ENCODE data around the gene DAB1. TPM values are rescaled to one million over a fixed set of nuclear protein-coding genes. Genes with fewer than 3 reads are reported as not detected.

Gene DAB1
- total RNA-seq, 6 donors from 2014 or later: 0.15 to 0.20 TPM; not detected in 4

DNA sequence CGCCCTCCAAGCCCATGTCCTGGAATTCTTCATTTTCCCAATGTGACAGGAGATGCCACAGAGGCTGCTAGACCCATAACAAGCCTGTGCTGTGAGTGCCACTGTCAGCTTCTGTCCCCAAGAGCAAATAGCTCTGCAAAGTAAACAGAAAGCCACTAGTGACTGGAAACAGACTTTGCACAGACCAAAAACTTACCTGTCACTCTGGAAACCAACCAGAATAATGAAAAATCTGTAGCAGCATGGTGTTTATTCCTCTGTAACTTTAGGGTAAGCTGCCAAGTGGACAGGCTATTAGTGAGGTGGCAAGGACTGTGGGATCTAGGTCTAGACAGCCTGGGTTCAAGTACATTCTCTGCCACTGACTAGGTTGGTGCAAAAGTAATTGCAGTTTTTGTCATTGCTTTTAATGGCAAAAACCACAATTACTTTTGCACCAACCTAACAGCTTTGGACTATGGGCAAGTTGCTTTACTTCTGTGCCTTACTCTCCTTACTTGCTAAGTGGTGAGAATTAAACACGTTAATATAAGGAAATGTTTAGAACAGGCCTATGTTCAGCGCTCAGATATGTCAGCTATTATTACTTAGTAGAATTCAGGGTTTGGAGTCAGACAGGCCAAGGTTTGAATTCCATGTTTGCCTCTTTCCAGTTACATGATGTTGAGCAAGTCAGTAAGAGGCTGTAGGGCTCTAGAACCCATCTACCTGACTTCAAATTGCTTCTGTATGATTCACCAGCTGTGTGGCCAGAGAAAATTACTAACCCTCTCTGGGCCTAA, 457.8 kb downstream of the DAB1 start, which contains the start of gene C8B:
Gene C8B (minus strand): TSS at position 100 of the 782 bp plus-strand sequence. CDS start 67 bp downstream, at position 33.
- Histone ChIP-seq H3K4me3 (no peak within 1 kb of the TSS), H3K9me3 (no peaks in the 10 kb centered on the region), H3K36me3 (no peaks in the 10 kb centered on the region), H3K27ac (no peak within 1 kb of the TSS), H3K4me1 (no peaks in the 10 kb centered on the region), H3K27me3 (no peaks in the 10 kb centered on the region)
- ATAC-seq (ENCODE audit: low FRiP score in 2 of 2) (no peak), DNase-seq (no peak)
- 78 to 92% methylated on average over 3 of the region's 3 CpGs for WGBS, 2 donors
- TF ChIP-seq, protein P1, sequence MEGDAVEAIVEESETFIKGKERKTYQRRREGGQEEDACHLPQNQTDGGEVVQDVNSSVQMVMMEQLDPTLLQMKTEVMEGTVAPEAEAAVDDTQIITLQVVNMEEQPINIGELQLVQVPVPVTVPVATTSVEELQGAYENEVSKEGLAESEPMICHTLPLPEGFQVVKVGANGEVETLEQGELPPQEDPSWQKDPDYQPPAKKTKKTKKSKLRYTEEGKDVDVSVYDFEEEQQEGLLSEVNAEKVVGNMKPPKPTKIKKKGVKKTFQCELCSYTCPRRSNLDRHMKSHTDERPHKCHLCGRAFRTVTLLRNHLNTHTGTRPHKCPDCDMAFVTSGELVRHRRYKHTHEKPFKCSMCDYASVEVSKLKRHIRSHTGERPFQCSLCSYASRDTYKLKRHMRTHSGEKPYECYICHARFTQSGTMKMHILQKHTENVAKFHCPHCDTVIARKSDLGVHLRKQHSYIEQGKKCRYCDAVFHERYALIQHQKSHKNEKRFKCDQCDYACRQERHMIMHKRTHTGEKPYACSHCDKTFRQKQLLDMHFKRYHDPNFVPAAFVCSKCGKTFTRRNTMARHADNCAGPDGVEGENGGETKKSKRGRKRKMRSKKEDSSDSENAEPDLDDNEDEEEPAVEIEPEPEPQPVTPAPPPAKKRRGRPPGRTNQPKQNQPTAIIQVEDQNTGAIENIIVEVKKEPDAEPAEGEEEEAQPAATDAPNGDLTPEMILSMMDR (IDR thresholded peaks at IDR 0.05): no peak
- TF ChIP-seq POLR2AphosphoS5 (IDR thresholded peaks at IDR 0.05) (no peak), POLR2A (IDR thresholded peaks at IDR 0.05) (no peak), EP300 (IDR thresholded peaks at IDR 0.05) (no peak)

DNA sequence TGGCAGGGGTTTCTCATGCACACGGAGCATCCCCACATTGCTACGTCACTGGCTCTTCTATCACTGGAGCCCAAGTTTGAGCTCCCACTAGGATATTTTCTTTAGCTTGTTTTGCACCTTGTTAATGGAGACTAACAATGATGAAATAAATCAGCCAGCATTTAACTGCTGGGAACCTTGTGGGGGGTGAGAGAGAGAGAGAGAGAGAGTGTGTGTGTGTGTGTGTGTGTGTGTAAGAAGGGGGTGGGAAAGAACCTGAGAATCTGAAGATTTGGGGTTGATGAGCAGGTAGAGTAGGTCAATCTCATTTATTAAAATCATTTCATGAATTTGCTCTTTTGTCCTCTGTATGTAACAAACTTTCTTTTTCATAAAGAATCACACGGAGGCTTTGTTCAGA, 458.7 kb downstream of the DAB1 start:
- Histone ChIP-seq H3K4me3 (no peak overlapping the region), H3K36me3 (no peaks in the 10 kb centered on the region), H3K27me3 (no peaks in the 10 kb centered on the region), H3K9me3 (no peaks in the 10 kb centered on the region), H3K4me1 (no peaks in the 10 kb centered on the region), H3K27ac (no peak overlapping the region)
- 75 to 88% methylated on average over 3 of the region's 3 CpGs for WGBS, 2 donors
- DNase-seq (no peak), ATAC-seq (ENCODE audit: low FRiP score in 2 of 2) (no peak)
- TF ChIP-seq POLR2A (IDR thresholded peaks at IDR 0.05): no peak

DNA sequence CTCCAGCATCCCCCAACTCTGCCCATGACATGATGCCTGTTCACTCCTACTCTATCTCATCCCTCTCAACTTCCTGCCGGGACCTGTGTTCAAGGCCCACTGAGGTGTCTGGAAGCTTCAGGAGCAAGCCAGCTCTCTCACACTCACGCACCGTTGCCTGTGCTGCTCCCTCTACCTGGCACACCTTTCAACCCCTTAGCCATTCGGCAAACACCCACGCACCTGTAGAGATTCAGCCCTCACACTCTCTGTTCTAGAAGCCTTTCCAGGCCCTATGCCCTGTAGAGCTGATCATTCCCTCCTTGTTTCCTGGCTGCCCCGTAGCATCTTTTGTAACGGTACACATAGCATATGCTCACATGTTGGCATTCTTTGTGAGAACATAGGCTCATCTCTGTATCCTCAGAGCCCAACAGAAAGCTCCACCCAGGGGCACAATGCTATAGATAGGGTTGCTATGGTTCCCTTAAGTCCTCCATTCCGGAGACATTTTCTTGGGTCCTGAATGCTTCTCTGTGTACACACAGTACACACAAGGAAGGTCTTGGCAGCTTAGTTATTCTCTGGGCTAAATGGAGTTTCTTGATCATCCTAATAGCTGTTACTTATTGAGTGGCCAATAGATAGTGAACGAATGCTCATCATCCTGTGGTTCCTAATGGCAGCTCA, 459.4 kb downstream of the DAB1 start:
- no peak overlapping the region for H3K27ac ChIP-seq
- no peaks in the 10 kb centered on the region for H3K36me3 ChIP-seq
- H3K27me3 ChIP-seq: no peaks in the 10 kb centered on the region
- TF ChIP-seq, protein P1 (IDR thresholded peaks at IDR 0.05): no peak
- no peak for TF ChIP-seq POLR2A (IDR thresholded peaks at IDR 0.05)
- TF ChIP-seq POLR2AphosphoS5 (IDR thresholded peaks at IDR 0.05): no peak
- no peak for TF ChIP-seq EP300 (IDR thresholded peaks at IDR 0.05)
- H3K4me3 ChIP-seq: no peak overlapping the region
- 84 to 91% methylated on average over 8 to 9 of the region's 9 CpGs for WGBS, 2 donors
- H3K4me1 ChIP-seq: no peaks in the 10 kb centered on the region
- no peaks in the 10 kb centered on the region for H3K9me3 ChIP-seq
- ATAC-seq (ENCODE audit: low FRiP score in 2 of 2) (no peak), DNase-seq (no peak)

DNA sequence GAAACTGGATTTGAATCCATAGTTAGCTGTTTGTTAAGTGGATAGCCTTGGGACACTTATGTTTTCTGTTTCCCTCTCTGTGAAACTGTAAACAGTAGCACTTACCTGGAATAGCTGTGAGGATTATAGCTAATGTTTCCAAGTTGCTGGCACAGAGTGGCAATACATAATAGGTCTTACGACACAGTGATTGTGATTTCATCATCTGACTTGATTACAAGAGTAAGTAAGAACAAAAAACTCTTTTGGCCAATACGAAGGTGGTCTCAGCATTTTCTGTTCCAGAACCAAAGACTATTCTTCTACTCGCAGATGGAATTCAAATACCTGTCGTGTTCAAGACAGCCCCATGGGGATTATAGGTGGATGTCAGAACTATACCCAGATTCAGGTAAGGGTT, 460.2 kb downstream of the DAB1 start:
- TF ChIP-seq, protein P1 (IDR thresholded peaks at IDR 0.05): no peak
- TF ChIP-seq POLR2AphosphoS5 (IDR thresholded peaks at IDR 0.05) (no peak), POLR2A (IDR thresholded peaks at IDR 0.05) (no peak), EP300 (IDR thresholded peaks at IDR 0.05) (no peak)
- Histone ChIP-seq H3K4me3 (no peak overlapping the region), H3K36me3 (no peaks in the 10 kb centered on the region), H3K9me3 (no peaks in the 10 kb centered on the region), H3K27me3 (no peaks in the 10 kb centered on the region), H3K4me1 (no peaks in the 10 kb centered on the region), H3K27ac (no peak overlapping the region)
- ATAC-seq (ENCODE audit: low FRiP score in 2 of 2): no peak
- DNase-seq: no peak
- WGBS, 2 donors: 69 to 73% methylated on average over 4 of the region's 4 CpGs

DNA sequence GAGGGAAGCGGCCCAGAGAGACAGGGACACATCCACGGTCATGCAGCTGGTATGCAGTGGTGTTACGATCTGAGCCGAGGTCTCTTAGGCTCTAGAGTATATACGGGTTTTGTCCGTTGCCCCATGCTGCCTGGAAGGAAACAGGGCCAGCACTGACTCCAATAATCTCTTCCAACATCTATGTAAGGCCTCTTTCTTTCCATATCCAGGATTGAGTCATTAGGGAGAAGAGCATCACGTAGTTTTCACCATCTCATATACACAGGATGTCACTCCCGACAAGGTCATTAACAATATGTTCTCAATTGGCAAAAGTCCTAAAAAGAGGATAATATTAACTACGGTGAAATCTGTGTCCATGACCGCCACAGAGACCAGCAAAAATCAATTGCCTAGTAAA, 462.4 kb downstream of the DAB1 start:
- 77 to 79% methylated on average over 10 of the region's 10 CpGs for WGBS, 2 donors
- Histone ChIP-seq H3K27me3 (no peaks in the 10 kb centered on the region), H3K36me3 (no peaks in the 10 kb centered on the region), H3K4me1 (no peaks in the 10 kb centered on the region), H3K4me3 (no peak overlapping the region), H3K9me3 (no peaks in the 10 kb centered on the region), H3K27ac (no peak overlapping the region)
- no peak for ATAC-seq (ENCODE audit: low FRiP score in 2 of 2)
- DNase-seq: no peak
- no peak for TF ChIP-seq EP300 (IDR thresholded peaks at IDR 0.05)
- TF ChIP-seq, protein P1 (IDR thresholded peaks at IDR 0.05): no peak
- TF ChIP-seq POLR2A (IDR thresholded peaks at IDR 0.05): no peak
- no peak for TF ChIP-seq POLR2AphosphoS5 (IDR thresholded peaks at IDR 0.05)

All from upper lobe of left lung (tissue), 6 donors.